HEK293 (cell line): Measurements from ENCODE around the gene NEFH.

Experiments used
- GLIS2 ChIP-seq: fragments of 450-650 bp; formaldehyde crosslinking; IDR thresholded peaks from 2 replicates; pipeline ENCODE4 v1.5.1; 2016; ENCODE audit warnings: missing biosample characterization, missing genetic modification characterization
- KLF1 ChIP-seq: fragments of 450-650 bp; formaldehyde crosslinking; IDR thresholded peaks from 2 replicates; pipeline ENCODE4 v1.5.1; 2016; ENCODE audit warnings: missing biosample characterization, missing genetic modification characterization
- KLF7 ChIP-seq: fragments of 450-650 bp; formaldehyde crosslinking; IDR thresholded peaks from 2 replicates; pipeline ENCODE4 v1.5.1; 2016; ENCODE audit warnings: missing biosample characterization, missing genetic modification characterization, borderline replicate concordance
- KLF8 ChIP-seq: fragments of 450-650 bp; formaldehyde crosslinking; IDR thresholded peaks from 2 replicates; pipeline ENCODE4 v1.5.1; 2016; ENCODE audit warnings: missing biosample characterization, missing genetic modification characterization
- MEIS1 ChIP-seq: sonication (generic); formaldehyde crosslinking; IDR thresholded peaks from 2 replicates; pipeline ENCODE4 v1.8.1; 2022; ENCODE audit warnings: missing genetic modification reagents, mild to moderate bottlenecking, borderline replicate concordance
- OSR2 ChIP-seq: fragments of 450-650 bp; formaldehyde crosslinking; IDR thresholded peaks from 2 replicates; pipeline ENCODE4 v1.5.1; 2016; ENCODE audit warnings: missing biosample characterization, missing genetic modification characterization
- SP2 ChIP-seq: fragments of 450-650 bp; formaldehyde crosslinking; IDR thresholded peaks from 2 replicates; pipeline ENCODE4 v1.5.1; 2016; ENCODE audit warnings: missing biosample characterization, missing genetic modification characterization
- ZBTB48 ChIP-seq: fragments of 450-650 bp; formaldehyde crosslinking; IDR thresholded peaks from 2 replicates; pipeline ENCODE4 v1.5.1; 2016; ENCODE audit warnings: missing biosample characterization, missing genetic modification characterization
- ZFHX2 ChIP-seq: fragments of 450-650 bp; formaldehyde crosslinking; conservative IDR thresholded peaks from 2 replicates; pipeline ENCODE4 v1.5.1; 2016; ENCODE audit warnings: missing biosample characterization, missing genetic modification characterization
- ZNF112 ChIP-seq: fragments of 450-650 bp; formaldehyde crosslinking; IDR thresholded peaks from 2 replicates; pipeline ENCODE4 v1.5.0; 2017; ENCODE audit warnings: missing biosample characterization, missing genetic modification characterization
- ZNF202 ChIP-seq: fragments of 450-650 bp; formaldehyde crosslinking; IDR thresholded peaks from 2 replicates; pipeline ENCODE4 v1.5.1; 2016; ENCODE audit warnings: missing biosample characterization, missing genetic modification characterization, borderline replicate concordance
- ZNF221 ChIP-seq: fragments of 450-650 bp; formaldehyde crosslinking; IDR thresholded peaks from 2 replicates; pipeline ENCODE4 v1.5.1; 2017; ENCODE audit warnings: missing biosample characterization, missing genetic modification characterization, borderline replicate concordance
- ZNF404 ChIP-seq: fragments of 450-650 bp; formaldehyde crosslinking; IDR thresholded peaks from 2 replicates; pipeline ENCODE4 v1.5.1; 2017; ENCODE audit warnings: missing biosample characterization, missing genetic modification characterization
- TF ChIP-seq, protein P1 (sequence below): fragments of 450-650 bp; formaldehyde crosslinking; IDR thresholded peaks from 2 replicates; pipeline ENCODE4 v1.5.1; 2016; ENCODE audit warnings: missing biosample characterization, missing genetic modification characterization, low read depth
- TF ChIP-seq, protein P2 (sequence below): fragments of 450-650 bp; formaldehyde crosslinking; IDR thresholded peaks from 2 replicates; pipeline ENCODE4 v1.5.1; 2016; ENCODE audit warnings: missing biosample characterization, missing genetic modification characterization
- TF ChIP-seq, protein P3 (sequence below): fragments of 450-650 bp; formaldehyde crosslinking; IDR thresholded peaks from 2 replicates; pipeline ENCODE4 v1.5.1; 2016; ENCODE audit warnings: missing biosample characterization, missing genetic modification characterization
- TF ChIP-seq, protein P4 (sequence below): fragments of 450-650 bp; formaldehyde crosslinking; IDR thresholded peaks from 2 replicates; pipeline ENCODE4 v1.5.1; 2017; ENCODE audit warnings: missing biosample characterization, mild to moderate bottlenecking, missing genetic modification characterization, moderate library complexity
- TF ChIP-seq, protein P5 (sequence below): fragments of 450-650 bp; formaldehyde crosslinking; IDR thresholded peaks from 2 replicates; pipeline ENCODE4 v1.5.1; 2016; ENCODE audit warnings: missing biosample characterization, missing genetic modification characterization

The NEFH gene

DNA sequence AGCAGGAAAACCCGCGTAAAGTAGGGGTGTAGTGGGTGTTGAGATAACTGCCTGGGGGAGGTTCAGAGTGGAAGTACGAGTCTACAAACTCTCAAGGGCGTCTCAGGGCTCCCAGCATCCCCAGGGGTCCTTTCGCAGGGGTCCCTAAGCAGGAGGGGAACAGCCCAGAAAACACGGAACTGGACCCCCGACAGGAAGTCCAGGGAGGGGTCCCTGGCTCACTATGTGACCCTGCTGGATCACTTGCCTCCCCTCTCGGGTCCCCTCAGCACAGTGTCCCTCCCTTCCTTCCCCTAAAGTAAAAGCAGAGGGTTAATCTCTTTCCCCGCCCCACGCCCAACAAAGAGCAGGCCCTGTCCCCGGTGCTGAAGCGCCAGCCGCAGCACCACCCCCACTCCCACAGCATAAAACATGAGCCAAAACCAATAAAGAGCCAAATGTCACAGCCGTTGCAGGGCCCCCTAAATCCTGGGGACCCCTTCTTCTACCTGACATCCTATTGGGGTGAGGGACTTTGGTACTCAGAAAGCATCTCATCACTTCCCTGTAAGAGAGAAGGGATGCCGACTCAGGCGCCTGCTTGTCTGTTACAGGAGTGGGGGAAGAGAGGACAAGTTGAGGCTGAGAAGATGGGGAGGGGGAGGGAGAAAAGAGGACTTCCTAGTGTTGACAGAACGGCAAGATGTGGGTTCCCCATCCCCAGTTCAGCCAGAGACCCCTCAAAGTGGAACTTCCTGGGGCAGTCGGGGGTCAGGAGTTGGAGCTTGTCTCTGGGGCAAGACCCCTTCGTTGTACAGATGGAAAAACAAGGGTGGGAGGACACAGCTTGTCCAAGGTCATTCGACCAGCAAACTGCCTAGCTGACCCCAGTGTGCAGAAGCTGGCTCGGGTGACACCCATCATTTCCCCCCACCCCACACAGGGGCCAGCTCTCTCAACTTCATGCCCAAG is 1.4 kb upstream of the NEFH start (continued):
- TF ChIP-seq, protein P1, sequence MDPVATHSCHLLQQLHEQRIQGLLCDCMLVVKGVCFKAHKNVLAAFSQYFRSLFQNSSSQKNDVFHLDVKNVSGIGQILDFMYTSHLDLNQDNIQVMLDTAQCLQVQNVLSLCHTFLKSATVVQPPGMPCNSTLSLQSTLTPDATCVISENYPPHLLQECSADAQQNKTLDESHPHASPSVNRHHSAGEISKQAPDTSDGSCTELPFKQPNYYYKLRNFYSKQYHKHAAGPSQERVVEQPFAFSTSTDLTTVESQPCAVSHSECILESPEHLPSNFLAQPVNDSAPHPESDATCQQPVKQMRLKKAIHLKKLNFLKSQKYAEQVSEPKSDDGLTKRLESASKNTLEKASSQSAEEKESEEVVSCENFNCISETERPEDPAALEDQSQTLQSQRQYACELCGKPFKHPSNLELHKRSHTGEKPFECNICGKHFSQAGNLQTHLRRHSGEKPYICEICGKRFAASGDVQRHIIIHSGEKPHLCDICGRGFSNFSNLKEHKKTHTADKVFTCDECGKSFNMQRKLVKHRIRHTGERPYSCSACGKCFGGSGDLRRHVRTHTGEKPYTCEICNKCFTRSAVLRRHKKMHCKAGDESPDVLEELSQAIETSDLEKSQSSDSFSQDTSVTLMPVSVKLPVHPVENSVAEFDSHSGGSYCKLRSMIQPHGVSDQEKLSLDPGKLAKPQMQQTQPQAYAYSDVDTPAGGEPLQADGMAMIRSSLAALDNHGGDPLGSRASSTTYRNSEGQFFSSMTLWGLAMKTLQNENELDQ, result no peak
- TF ChIP-seq, protein P2, sequence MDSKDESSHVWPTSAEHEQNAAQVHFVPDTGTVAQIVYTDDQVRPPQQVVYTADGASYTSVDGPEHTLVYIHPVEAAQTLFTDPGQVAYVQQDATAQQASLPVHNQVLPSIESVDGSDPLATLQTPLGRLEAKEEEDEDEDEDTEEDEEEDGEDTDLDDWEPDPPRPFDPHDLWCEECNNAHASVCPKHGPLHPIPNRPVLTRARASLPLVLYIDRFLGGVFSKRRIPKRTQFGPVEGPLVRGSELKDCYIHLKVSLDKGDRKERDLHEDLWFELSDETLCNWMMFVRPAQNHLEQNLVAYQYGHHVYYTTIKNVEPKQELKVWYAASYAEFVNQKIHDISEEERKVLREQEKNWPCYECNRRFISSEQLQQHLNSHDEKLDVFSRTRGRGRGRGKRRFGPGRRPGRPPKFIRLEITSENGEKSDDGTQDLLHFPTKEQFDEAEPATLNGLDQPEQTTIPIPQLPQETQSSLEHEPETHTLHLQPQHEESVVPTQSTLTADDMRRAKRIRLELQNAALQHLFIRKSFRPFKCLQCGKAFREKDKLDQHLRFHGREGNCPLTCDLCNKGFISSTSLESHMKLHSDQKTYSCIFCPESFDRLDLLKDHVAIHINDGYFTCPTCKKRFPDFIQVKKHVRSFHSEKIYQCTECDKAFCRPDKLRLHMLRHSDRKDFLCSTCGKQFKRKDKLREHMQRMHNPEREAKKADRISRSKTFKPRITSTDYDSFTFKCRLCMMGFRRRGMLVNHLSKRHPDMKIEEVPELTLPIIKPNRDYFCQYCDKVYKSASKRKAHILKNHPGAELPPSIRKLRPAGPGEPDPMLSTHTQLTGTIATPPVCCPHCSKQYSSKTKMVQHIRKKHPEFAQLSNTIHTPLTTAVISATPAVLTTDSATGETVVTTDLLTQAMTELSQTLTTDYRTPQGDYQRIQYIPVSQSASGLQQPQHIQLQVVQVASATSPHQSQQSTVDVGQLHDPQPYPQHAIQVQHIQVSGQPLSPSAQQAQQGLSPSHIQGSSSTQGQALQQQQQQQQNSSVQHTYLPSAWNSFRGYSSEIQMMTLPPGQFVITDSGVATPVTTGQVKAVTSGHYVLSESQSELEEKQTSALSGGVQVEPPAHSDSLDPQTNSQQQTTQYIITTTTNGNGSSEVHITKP (tag by site-specific recombination), result peak; percentile 60
- TF ChIP-seq ZNF202 (tag by site-specific recombination) (no peak), KLF1 (peak; percentile 45; the same call in 1 of the 2 replicates), OSR2 (no peak), ZNF221 (no peak), KLF8 (0 out of 2 replicates have a peak, but pooled peaks have one; percentile 29), ZNF112 (tag by site-specific recombination) (no peak), SP2 (tag by site-specific recombination) (peak; percentile 35), ZBTB48 (peak; percentile 70), ZFHX2 (tag by site-specific recombination) (peak; percentile 38; the same call in 1 of the 2 replicates), ZNF404 (tag by site-specific recombination) (no peak), GLIS2 (tag by site-specific recombination) (peak; percentile 59), MEIS1 (no peak), KLF7 (no peak)
- TF ChIP-seq, protein P3, sequence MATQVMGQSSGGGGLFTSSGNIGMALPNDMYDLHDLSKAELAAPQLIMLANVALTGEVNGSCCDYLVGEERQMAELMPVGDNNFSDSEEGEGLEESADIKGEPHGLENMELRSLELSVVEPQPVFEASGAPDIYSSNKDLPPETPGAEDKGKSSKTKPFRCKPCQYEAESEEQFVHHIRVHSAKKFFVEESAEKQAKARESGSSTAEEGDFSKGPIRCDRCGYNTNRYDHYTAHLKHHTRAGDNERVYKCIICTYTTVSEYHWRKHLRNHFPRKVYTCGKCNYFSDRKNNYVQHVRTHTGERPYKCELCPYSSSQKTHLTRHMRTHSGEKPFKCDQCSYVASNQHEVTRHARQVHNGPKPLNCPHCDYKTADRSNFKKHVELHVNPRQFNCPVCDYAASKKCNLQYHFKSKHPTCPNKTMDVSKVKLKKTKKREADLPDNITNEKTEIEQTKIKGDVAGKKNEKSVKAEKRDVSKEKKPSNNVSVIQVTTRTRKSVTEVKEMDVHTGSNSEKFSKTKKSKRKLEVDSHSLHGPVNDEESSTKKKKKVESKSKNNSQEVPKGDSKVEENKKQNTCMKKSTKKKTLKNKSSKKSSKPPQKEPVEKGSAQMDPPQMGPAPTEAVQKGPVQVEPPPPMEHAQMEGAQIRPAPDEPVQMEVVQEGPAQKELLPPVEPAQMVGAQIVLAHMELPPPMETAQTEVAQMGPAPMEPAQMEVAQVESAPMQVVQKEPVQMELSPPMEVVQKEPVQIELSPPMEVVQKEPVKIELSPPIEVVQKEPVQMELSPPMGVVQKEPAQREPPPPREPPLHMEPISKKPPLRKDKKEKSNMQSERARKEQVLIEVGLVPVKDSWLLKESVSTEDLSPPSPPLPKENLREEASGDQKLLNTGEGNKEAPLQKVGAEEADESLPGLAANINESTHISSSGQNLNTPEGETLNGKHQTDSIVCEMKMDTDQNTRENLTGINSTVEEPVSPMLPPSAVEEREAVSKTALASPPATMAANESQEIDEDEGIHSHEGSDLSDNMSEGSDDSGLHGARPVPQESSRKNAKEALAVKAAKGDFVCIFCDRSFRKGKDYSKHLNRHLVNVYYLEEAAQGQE (tag by site-specific recombination), result peak; percentile 95
- TF ChIP-seq, protein P4, sequence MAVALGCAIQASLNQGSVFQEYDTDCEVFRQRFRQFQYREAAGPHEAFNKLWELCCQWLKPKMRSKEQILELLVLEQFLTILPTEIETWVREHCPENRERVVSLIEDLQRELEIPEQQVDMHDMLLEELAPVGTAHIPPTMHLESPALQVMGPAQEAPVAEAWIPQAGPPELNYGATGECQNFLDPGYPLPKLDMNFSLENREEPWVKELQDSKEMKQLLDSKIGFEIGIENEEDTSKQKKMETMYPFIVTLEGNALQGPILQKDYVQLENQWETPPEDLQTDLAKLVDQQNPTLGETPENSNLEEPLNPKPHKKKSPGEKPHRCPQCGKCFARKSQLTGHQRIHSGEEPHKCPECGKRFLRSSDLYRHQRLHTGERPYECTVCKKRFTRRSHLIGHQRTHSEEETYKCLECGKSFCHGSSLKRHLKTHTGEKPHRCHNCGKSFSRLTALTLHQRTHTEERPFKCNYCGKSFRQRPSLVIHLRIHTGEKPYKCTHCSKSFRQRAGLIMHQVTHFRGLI (tag by site-specific recombination), result peak; percentile 68; the same call in 1 of the 2 replicates
- TF ChIP-seq, protein P5, sequence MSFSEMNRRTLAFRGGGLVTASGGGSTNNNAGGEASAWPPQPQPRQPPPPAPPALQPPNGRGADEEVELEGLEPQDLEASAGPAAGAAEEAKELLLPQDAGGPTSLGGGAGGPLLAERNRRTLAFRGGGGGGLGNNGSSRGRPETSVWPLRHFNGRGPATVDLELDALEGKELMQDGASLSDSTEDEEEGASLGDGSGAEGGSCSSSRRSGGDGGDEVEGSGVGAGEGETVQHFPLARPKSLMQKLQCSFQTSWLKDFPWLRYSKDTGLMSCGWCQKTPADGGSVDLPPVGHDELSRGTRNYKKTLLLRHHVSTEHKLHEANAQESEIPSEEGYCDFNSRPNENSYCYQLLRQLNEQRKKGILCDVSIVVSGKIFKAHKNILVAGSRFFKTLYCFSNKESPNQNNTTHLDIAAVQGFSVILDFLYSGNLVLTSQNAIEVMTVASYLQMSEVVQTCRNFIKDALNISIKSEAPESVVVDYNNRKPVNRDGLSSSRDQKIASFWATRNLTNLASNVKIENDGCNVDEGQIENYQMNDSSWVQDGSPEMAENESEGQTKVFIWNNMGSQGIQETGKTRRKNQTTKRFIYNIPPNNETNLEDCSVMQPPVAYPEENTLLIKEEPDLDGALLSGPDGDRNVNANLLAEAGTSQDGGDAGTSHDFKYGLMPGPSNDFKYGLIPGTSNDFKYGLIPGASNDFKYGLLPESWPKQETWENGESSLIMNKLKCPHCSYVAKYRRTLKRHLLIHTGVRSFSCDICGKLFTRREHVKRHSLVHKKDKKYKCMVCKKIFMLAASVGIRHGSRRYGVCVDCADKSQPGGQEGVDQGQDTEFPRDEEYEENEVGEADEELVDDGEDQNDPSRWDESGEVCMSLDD (tag by site-specific recombination), result peak; percentile 21; the same call in 1 of the 2 replicates
